AG20443 (cell line): ENCODE measurements around the gene DAB1.

ENCODE experiments used
- DNase-seq: peaks from one replicate; pipeline ENCODE4 v3.0.0; 2012; ENCODE audit warnings: low spot score, mixed read lengths

Gene DAB1

GRCh38 chr1:57218487-57219079 is 205.3 kb downstream of the DAB1 start:
- no peak for DNase-seq

GRCh38 chr1:57217905-57218304 is 206.0 kb downstream of the DAB1 start:
- no peak for DNase-seq

- no peak for DNase-seq
Observed at GRCh38 chr1:57214951-57215575, 208.8 kb downstream of the DAB1 start.

DNA sequence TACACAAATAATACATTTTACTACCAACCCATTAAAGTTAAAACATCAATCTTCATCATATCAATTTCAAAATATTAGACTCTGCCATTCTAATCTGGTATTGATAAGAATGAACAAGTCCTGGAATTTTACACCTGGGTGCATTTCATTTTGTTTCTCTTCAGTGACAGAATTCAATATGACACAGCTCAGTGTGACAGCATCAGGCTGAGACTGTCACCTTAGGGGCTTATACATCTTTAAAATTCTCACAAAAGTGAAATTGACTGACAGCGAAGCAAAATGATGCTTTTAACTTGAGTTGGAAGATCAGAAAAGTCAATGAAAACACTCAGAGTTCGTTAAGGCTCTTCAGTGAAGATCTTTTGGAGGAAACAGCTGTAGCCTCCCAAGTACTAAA is 213.0 kb downstream of the DAB1 start:
- no peak for DNase-seq

DNA sequence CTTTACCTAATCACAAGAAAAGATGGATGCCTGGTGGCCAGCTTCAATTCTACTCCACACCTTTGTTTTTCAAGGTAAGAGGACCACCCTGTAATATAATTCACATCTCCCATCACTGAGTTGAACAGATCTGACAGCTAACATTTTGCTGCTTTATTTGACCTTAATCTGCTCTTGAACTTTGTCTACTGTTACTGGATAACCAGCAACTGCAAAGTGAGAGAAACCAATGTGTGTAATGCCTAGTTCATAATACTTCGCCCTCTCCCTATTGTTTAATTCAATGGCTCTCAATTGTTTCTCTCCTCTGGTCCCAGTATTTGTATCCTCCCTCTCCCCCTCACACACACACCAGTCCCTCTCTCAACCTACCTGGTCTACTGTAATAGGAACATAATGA is 214.4 kb downstream of the DAB1 start:
- no peak for DNase-seq

- DNase-seq: no peak
Observed at GRCh38 chr1:57208741-57209302, 215.0 kb downstream of the DAB1 start.

- no peak for DNase-seq
Observed at GRCh38 chr1:57206038-57206437, 217.8 kb downstream of the DAB1 start.

- DNase-seq: no peak
Observed at GRCh38 chr1:57204942-57205787, 218.7 kb downstream of the DAB1 start.

DNA sequence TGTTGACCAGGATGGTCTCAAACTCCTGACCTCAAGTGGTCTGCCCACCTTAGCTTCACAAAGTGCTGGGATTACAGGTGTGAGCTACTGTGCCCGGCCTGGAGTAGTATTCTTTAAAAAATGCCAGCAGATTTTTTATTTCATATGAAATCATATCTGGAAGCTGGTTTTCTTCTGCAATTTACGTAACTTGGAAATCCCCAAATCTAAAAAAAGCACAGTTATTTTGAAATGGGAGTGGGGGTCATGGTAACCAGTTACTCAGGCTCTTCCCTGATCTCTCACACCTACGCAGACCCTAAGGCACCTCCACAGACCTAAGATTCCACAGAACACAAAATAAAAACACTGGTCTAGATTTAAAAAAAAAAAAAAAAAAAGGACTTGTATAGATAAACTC is 219.8 kb downstream of the DAB1 start:
- no peak for DNase-seq

DNA sequence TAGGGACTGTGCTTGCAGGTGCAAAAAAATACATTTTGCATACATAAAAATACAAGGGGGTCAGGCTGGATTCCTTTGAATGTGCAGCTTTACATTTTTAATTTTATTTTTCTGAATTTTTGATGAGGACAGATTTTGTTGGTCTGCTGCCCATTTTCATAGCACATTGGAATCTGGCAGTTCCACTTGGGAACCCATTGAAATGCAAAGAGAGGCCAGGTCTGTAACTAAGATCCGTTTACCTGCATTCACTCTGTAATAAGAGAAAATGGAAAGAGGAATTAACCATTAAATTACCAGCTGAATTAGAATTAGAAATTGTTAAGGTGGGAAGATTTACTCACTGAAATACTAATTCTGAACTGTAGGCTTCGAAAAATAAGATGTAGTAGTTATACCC is 221.6 kb downstream of the DAB1 start:
- no peak for DNase-seq

DNA sequence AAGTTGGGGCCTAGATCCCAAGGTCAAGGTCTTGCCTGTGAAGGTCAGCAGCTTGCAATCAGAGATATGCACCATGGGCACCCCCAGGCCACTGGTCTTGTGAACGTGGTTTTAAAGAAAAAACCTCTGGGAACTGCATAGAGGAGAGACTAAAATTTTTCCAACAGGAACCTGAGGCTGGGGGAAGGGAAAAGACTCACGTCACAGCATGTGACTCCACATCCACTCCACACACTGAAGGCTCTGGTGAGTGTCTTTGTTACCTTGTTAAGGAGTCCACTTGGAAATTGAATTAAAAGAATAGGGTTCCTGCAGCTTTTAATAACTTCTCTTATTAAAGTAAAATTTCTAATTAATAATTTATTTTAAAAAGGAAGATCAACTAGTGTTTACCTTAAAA is 224.9 kb downstream of the DAB1 start:
- DNase-seq: no peak

- no peak for DNase-seq
Observed at GRCh38 chr1:57195436-57195941, 228.4 kb downstream of the DAB1 start.

- no peak for DNase-seq
Observed at GRCh38 chr1:57192222-57192621, 231.6 kb downstream of the DAB1 start.

GRCh38 chr1:57190898-57191297 is 233.0 kb downstream of the DAB1 start:
- no peak for DNase-seq

- peak; percentile 28 for DNase-seq
Observed at GRCh38 chr1:57188168-57188567, 235.7 kb downstream of the DAB1 start.

DNA sequence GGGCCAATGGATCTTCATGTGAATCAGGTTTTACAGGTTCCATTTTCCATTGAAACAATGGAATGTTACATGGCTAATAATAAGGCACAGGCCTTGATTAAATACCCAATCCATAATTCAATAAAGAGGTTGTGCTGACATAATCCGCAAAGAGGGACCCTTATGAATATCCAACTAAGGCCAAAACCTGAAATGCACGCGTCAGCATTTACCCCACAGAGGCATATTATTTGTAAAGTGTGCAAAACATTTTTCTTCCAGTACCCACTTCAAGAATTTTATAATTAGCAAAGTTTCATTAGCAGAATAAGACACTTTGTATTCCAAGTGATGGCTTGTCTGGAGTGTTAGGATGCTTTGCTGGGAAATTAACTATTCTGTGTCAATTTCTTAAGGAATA is 237.4 kb downstream of the DAB1 start:
- DNase-seq: no peak

DNA sequence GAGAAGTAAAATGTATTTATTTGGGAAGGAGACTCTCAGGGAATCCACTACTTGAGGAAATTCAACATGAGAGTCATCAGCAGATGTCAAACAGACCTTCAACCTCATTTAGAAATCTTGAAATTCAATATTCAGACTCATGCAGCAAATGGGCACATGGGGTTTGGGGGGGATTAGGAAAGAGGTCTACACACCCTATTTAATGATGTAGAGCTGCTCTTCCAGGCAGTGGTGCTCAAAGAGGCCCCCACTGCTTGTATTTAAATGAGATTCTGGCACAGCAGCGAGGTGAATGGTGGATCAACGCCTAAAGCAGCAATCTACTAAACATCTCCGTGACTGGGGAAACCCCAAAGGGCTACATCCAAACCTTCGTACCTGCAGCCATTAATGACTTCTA is 244.9 kb downstream of the DAB1 start:
- DNase-seq: no peak

GRCh38 chr1:57175506-57175905 is 248.4 kb downstream of the DAB1 start:
- DNase-seq: no peak

DNA sequence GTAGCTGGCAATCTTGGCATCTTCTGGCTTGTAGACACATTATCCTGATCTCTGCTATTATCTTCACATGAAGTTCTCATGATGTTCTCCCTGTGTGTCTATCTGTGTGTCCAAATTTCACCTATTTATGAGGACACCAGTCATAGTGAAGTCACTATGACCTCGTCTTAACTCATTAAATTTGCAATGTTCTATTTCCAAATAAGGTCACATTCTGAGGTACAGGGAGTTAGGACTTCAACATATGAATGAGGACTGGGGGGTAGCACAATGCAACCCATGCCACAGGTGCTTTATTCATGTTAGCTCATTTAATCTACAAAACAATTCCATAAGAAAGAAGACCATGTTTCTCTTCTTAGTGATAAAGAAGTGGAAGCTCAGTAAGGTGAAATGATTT is 251.8 kb downstream of the DAB1 start:
- DNase-seq: no peak

- DNase-seq: no peak
Observed at GRCh38 chr1:57167997-57168396, 255.9 kb downstream of the DAB1 start.

GRCh38 chr1:57165546-57165945 is 258.3 kb downstream of the DAB1 start:
- DNase-seq: peak; percentile 61

DNA sequence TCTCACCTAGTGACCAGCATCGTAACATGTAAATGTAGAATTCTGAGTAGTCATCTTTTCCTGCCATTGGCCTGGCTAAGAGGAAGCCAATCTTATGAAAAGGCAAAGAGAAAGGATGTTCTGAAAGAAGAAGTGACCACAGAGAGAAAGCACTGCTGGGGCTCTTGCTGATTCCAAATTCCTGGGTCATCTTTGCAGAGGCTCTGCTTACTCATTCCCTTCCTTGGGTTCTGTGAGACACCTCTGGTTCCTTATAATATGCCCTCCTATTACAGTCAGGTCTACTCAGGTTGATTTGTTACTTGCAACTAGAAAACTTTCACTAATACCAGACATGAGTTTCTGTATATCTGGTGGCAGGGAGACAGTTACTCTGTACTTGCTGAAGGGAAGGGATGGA is 259.3 kb downstream of the DAB1 start:
- peak; percentile 20 for DNase-seq

DNA sequence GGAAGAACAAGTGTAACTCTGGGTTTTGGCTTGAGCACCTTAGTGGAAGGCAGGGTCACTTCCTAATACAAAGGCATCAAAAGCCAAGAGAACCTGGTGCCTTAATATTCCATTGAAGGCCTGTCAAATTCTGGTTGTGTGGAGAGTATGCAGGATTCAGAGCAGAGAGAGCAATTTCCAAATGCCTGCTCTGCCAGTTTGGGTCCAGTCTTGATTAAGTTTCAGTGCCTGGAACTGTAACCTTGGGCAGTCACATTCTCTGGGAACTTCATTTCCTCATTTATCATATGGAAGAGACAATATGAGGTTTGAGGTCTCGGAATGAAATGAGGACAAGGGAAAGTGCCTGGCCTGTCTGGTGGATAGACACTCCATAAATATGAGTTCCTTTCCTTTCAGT is 260.1 kb downstream of the DAB1 start:
- no peak for DNase-seq
